Chondrocyte (in vitro differentiated cells): ENCODE results near the gene C6orf15. TPM values are rescaled to one million over a fixed set of nuclear protein-coding genes. Genes with fewer than 3 reads are reported as not detected.

ENCODE experiments used
- DNase-seq: peaks from one replicate; pipeline ENCODE4 v3.0.0; 2021; ENCODE audit warnings: mixed read lengths, low spot score
- H3K27ac Mint-ChIP-seq: one replicate; pipeline ENCODE4 v1.8.0; 2021; ENCODE audit warnings: mild to moderate bottlenecking, moderate library complexity, mixed read lengths; ENCODE audit not compliant: unreplicated experiment
- H3K27me3 Mint-ChIP-seq: 2 replicates; pipeline ENCODE4 v1.8.0; 2021; ENCODE audit warnings: low read depth, mixed read lengths
- H3K36me3 Mint-ChIP-seq: 2 replicates; pipeline ENCODE4 v1.8.0; 2021; ENCODE audit warnings: low read depth, mixed read lengths
- H3K4me1 Mint-ChIP-seq: 2 replicates; pipeline ENCODE4 v1.8.0; 2021; ENCODE audit warnings: low read depth, mild to moderate bottlenecking, mixed read lengths
- H3K4me3 Mint-ChIP-seq: one replicate; pipeline ENCODE4 v1.8.0; 2021; ENCODE audit warnings: mild to moderate bottlenecking, moderate library complexity, mixed read lengths; ENCODE audit not compliant: unreplicated experiment
- H3K9me3 Mint-ChIP-seq: 2 replicates; pipeline ENCODE4 v1.8.0; 2021; ENCODE audit warnings: low read depth, mixed read lengths
- CTCF ChIP-seq: fragments of 200-600 bp; sonication (generic); IDR thresholded peaks from 2 replicates; pipeline ENCODE4 v1.5.0; 2021; ENCODE audit warnings: antibody characterized with exemption, mild to moderate bottlenecking, moderate library complexity
- total RNA-seq: library from RNA; stranded (reverse); gene quantifications from 3 replicates; pipeline ENCODE4 v1.2.1, GENCODE V29; 2021

The C6orf15 gene
- total RNA-seq, 1 donor from 2014 or later = 0.37 TPM

GRCh38 chr6:31120151-31120915 lies 8.0 kb upstream of the C6orf15 start, which contains the start of gene CDSN:
Gene CDSN (minus strand): TSS chr6:31120446. CDS start chr6:31120419, 27 bp downstream.
- Mint-ChIP-seq H3K9me3 (no peaks in the 10 kb centered on the region), H3K4me1 (peaks cover 52% of the 10 kb centered on the region), H3K27ac (no peak within 1 kb of the TSS), H3K36me3 (no peaks in the 10 kb centered on the region), H3K4me3 (no peak within 1 kb of the TSS), H3K27me3 (no peaks in the 10 kb centered on the region)
- DNase-seq = no peak
- TF ChIP-seq CTCF = no peak

- no peaks in the 10 kb centered on the region for H3K27me3 Mint-ChIP-seq
- H3K36me3 Mint-ChIP-seq = no peaks in the 10 kb centered on the region
- no peak for DNase-seq
- no peaks in the 10 kb centered on the region for H3K9me3 Mint-ChIP-seq
- H3K4me1 Mint-ChIP-seq = peaks cover 56% of the 10 kb centered on the region
- TF ChIP-seq CTCF = no peak
- H3K27ac Mint-ChIP-seq = no peak overlapping the region
- H3K4me3 Mint-ChIP-seq = no peak overlapping the region
These were observed 5.8 kb upstream of the C6orf15 start for GRCh38 chr6:31118178-31118577.

GRCh38 chr6:31116661-31117385 lies 4.4 kb upstream of the C6orf15 start:
- H3K4me3 Mint-ChIP-seq = no peak overlapping the region

GRCh38 chr6:31115941-31116560 lies 3.7 kb upstream of the C6orf15 start:
- Mint-ChIP-seq H3K9me3 (no peaks in the 10 kb centered on the region), H3K36me3 (no peaks in the 10 kb centered on the region), H3K4me3 (peak overlapping the region; percentile 74), H3K4me1 (peaks cover 44% of the 10 kb centered on the region), H3K27me3 (no peaks in the 10 kb centered on the region), H3K27ac (no peak overlapping the region)
- DNase-seq = no peak
- TF ChIP-seq CTCF = no peak

More at GRCh38 chr6:31116661-31117385, 4.4 kb upstream of the C6orf15 start:
- peaks cover 47% of the 10 kb centered on the region for H3K4me1 Mint-ChIP-seq
- no peak for DNase-seq
- no peak for TF ChIP-seq CTCF
- H3K9me3 Mint-ChIP-seq = no peaks in the 10 kb centered on the region
- no peaks in the 10 kb centered on the region for H3K27me3 Mint-ChIP-seq
- H3K36me3 Mint-ChIP-seq = no peaks in the 10 kb centered on the region
- H3K27ac Mint-ChIP-seq = no peak overlapping the region
